Activated CD4-positive, alpha-beta T cell treated with anti-CD3 and anti-CD28 coated beads for 48 hours (primary cell): Measurements from ENCODE around the gene DEFB123.

Experiments
- DNase-seq: peaks from one replicate; pipeline ENCODE4 v3.0.0-alpha.2; 2020

DEFB123 gene

DNA sequence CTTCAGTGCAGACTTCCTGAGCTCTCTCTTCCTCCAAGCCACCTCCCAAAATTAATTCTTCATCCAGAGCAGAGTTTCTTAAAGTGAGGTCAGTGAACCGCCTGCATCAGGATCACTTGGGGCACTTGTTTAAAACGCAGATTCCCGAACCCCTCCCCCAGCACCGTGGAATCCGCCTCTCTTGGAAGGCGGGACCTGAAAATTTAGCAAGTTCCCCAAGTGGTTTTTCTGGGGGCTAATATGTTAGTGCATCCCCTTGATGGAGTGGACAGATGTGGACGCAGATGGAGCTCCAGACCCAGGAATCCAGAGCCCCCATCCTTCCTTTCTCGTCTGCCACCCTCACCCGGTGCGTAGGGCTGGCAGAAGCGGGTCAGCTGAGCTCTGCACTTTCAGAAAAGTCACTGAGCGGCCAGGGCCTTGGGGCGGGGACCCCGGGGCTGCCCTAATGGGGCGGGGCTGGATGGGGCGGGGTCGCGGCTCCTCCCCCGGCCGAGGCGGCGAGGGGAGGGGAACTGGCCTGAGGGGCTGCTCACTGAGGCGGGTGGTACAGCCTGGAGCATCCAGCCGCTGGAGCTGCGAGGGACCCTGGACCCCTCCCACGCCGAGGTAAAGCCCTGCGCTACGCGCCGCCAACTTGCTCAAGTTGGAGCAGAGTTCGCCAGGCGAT is 34.5 kb downstream of the DEFB123 start, which contains the start of the genes DEFB124 and REM1:
DEFB124 (minus strand) TSS at position 370 of the 670 bp plus-strand sequence. CDS start 2,114 bp downstream, outside the sequence.
REM1 (plus strand) TSS at position 531 of the 670 bp plus-strand sequence. CDS start 1,158 bp downstream, outside the sequence.
- no peak for DNase-seq

DNA sequence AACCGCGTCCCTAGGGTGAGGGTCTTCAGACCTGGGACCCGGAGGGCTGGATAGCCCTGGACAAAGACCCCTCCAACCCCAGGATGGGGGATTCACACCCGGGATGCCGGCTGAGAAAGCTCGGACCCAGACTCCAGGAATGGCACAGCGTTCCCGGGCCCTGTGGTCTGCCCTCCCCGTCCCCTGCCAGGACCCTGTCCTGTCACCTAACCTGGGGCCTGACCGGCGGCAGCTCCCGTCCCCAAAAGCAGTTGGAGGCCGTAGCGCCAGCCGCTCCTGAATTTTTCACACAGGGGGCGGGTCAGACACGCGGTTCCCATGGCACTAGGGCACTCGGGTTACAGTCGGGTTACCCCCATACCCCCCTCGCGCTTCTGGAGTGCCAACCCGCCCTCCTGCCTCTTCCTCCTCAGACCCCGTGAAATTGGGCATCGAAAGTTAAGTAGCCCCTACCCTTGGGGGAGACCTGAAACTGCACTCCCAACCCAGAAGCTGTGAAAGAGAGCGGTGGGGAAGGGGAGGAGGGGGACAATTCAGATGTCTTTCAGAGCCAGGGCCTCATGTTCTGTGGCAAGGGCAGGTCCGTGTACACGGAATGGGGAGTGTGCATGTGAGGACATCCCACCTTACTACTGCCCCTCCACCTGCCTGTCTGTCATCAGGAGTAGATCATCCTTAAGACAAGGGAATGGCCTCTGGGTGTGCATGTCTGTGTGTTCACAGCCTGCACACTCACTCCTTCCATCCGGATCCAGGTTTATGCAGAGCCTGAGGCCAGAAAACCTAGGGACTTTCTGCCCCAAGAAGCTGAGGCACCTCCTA is 35.3 kb downstream of the DEFB123 start:
- DNase-seq: no peak

DNA sequence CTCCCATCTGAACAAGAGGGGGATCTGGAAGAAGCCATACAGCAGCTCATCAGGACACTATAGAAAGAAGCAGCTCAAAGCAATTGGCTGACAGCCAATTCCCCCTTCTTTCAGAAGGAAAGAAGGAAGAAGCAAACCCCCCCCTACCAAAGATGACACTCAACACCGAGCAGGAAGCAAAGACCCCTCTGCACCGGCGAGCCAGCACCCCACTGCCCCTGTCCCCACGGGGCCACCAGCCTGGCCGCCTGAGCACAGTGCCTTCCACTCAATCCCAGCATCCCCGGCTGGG is 35.8 kb downstream of the DEFB123 start:
- no peak for DNase-seq

- DNase-seq: no peak
Observed at GRCh38 chr20:31476643-31477215, 36.3 kb downstream of the DEFB123 start.

GRCh38 chr20:31484001-31484400 is 43.6 kb downstream of the DEFB123 start:
- DNase-seq: peak; percentile 51

DNA sequence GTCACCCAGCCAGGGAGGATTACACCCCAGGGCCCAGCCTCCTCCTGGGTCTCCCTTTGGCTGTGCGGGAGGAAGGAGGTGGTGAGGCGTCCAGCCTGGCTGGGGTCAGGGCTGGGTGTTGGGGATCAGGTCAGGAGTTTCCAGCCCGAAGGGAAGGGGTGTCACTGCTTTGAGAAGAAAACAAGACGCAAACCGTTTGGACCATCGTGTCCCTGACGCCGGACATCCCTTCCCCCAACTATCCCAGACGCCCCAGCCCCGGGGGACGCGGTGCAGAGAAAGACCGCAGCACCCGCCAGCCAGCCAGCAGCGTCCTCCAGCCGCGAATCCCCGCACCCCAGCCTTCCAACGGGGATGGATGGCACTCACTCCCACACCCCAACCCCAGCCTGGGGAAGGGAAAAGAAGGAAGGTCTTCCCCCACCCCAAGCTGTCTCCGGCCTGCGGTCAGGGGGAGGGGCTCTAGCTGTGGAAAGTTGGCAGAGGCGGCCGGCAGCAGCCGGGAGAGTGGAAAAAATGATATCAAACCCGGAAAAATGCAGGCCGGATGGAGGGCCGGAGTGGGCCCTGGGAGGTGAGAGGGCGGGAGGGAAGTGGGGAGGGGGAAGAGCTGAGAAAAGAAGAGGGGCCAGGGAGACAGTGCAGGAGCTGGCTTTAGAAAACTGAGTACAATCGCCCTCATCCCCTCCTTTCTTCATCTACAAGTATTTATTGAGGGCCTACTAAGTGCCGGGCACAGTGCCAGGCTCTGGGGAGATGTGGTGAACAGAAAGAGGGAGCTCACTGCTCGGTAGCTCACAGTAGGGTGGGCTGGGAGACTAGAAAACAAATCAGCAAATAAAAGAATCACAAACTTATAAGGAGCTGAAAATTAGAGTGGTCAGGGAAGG is 45.3 kb downstream of the DEFB123 start:
- DNase-seq: peak; percentile 21

GRCh38 chr20:31488115-31488514 is 47.7 kb downstream of the DEFB123 start:
- no peak for DNase-seq

GRCh38 chr20:31489152-31489551 is 48.7 kb downstream of the DEFB123 start:
- no peak for DNase-seq

DNA sequence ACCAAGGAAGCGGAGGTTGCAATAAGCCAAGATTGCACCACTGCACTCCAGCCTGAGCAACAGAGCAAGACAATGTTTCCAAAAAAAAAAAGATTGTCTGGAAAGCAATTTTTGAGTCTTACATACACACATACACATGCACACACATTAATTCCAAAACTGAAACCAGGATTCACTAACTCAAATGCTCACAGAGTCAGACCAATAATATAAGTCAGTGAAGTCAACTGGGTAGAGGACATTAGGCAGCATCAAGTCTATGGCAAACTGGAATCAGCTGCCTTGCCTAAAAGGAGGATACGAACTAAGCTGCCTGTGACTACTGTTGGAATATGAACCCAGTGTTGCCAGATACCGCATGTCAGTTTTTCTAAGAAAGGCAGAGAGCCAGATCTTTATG is 50.3 kb downstream of the DEFB123 start:
- DNase-seq: no peak

GRCh38 chr20:31494131-31494530 is 53.7 kb downstream of the DEFB123 start:
- DNase-seq: no peak

- no peak for DNase-seq
Observed at GRCh38 chr20:31496761-31497295, 56.4 kb downstream of the DEFB123 start.

- no peak for DNase-seq
Observed at GRCh38 chr20:31497838-31498540, 57.6 kb downstream of the DEFB123 start.
